22Rv1 (cell line): ENCODE data around the gene CLIP2.

Experiments
- ZFX ChIP-seq: fragments of 450-650 bp; IDR thresholded peaks from 2 replicates; pipeline ENCODE4 v1.6.1; 2017; ENCODE audit warnings: antibody characterized with exemption, borderline replicate concordance
- TF ChIP-seq, protein P1 (sequence below): fragments of 450-650 bp; IDR thresholded peaks from 2 replicates; pipeline ENCODE4 v1.5.1; 2017; ENCODE audit warnings: mild to moderate bottlenecking

DNA sequence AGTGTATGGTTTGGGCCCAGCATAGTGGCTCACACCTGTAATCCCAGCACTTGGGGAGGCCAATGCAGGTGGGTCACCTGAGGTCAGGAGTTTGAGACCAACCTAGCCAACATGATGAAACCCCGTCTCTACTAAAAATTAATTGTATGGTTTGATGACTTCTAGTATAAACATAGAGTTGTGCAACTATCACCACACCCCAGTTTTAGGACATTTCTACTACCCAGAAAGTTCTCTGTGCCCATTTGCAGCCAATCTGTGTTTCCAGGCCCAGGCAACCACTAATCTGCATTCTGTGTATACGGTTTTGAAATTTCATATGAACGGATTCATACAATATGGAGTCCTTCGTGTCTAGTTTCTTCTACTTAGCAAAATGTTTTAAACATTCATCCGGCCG, 20.0 kb downstream of the CLIP2 start:
- TF ChIP-seq, protein P1, sequence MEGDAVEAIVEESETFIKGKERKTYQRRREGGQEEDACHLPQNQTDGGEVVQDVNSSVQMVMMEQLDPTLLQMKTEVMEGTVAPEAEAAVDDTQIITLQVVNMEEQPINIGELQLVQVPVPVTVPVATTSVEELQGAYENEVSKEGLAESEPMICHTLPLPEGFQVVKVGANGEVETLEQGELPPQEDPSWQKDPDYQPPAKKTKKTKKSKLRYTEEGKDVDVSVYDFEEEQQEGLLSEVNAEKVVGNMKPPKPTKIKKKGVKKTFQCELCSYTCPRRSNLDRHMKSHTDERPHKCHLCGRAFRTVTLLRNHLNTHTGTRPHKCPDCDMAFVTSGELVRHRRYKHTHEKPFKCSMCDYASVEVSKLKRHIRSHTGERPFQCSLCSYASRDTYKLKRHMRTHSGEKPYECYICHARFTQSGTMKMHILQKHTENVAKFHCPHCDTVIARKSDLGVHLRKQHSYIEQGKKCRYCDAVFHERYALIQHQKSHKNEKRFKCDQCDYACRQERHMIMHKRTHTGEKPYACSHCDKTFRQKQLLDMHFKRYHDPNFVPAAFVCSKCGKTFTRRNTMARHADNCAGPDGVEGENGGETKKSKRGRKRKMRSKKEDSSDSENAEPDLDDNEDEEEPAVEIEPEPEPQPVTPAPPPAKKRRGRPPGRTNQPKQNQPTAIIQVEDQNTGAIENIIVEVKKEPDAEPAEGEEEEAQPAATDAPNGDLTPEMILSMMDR = no peak
- no peak for TF ChIP-seq ZFX
